Prostate gland (tissue), 2 donors: Measurements from ENCODE around the gene AXDND1.

Experiments used
- CTCF ChIP-seq, 4 experiments: fragments of 200-600 bp in 2 of 4; fragments of 450-650 bp in 2 of 4; sonication (generic) in 2 of 4; IDR thresholded peaks; 1 replicate in 3 of 4; 2 replicates in 1 of 4; pipeline ENCODE4 v1.5.1; 2016 to 2019; ENCODE audit warnings: antibody characterized with exemption in 4 of 4, mild to moderate bottlenecking in 2 of 4, moderate library complexity in 2 of 4
- POLR2AphosphoS5 ChIP-seq: sonication (generic); formaldehyde crosslinking; IDR thresholded peaks from one replicate; pipeline ENCODE4 v1.6.1; 2017; ENCODE audit warnings: antibody characterized with exemption

DNA sequence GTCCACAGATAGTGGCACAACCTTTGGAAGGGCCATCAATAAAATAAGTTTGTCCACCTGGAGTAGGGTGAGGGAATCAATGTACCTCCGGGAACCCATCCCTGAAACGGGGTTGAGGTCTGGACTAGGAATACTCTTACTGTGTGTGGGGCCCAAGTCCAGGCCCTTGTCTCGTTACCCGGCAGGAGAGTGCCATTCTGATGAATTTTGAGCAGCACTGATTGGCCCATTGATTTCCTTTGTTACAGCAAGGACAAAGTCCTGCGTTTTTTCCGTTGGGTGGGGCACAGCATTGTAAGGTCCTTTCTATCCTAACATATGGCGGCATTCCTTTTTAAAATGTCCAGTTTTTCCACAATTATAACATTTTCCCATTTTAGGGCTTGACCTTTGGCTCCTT, 75.2 kb downstream of the AXDND1 start:
- TF ChIP-seq POLR2AphosphoS5 (no peak), CTCF (IDR thresholded peaks at IDR 0.05) (no peak)
